Measurements from ENCODE around the gene CCDC88B.

GRCh38 chr11:64296236-64296635 lies 43.8 kb upstream of the CCDC88B start:
- TF ChIP-seq CTCF (IDR thresholded peaks at IDR 0.05 in 2 of 3, conservative IDR thresholded peaks at IDR 0.05 in 1 of 3; ENCODE audit: insufficient read depth in 2 of 3, low read depth in 1 of 3, low read length in 3 of 3) = no peak
- TF ChIP-seq TARDBP (IDR thresholded peaks at IDR 0.05) = no peak
- no peak for TF ChIP-seq KDM1A (IDR thresholded peaks at IDR 0.05)
